ENCODE data around the gene NRGN. TPM values are rescaled to one million over a fixed set of nuclear protein-coding genes. Genes with fewer than 3 reads are reported as not detected.

The NRGN gene
- total and polyA plus RNA-seq, 2 of the 4 experiments (the other 2 are of a cell fraction) = 0.54 to 24.8 TPM

DNA sequence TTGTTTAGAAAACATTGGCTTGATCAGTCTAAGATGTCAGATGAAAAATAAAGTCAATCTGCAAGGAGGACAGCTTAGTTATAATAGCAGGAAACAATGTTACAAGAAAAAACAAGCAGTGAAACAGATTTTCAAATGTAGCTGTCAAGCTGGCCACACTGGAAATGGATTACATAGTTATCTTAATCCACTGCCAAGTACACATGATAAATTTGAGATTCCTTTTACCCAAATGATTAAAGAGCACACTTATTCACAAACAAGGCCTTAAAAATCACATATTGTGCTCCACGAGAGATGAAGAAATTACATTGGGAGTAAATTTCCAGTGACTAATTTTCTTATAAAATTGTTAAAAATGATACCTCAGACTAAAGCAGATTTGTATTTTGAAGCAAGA, 39.8 kb downstream of the NRGN start:
- Histone ChIP-seq H2AK9ac (replicated peaks; ENCODE audit: low read depth, low read length, poor library complexity) (no peak overlapping the region), H2AK5ac (ENCODE audit: low read depth, low read length) (no peak overlapping the region), H3K14ac (replicated peaks; ENCODE audit: low read depth, low read length) (no peak overlapping the region), H3K56ac (ENCODE audit: extremely low read depth, insufficient read depth, low read length) (no peak overlapping the region), H3K9ac (ENCODE audit: low read depth, low read length) (no peak overlapping the region), H3K9me3 (ENCODE audit: control insufficient read depth, insufficient read depth, low read length) (no peaks in the 10 kb centered on the region), H3K4me3 (ENCODE audit: insufficient read depth, low read depth, low read length) (no peak overlapping the region), H3K27ac (ENCODE audit: insufficient read depth, low read length) (no peak overlapping the region), H3K18ac (ENCODE audit: low read depth, low read length) (no peak overlapping the region), H2BK120ac (ENCODE audit: low read depth, low read length) (no peak overlapping the region), H3K4me2 (ENCODE audit: low read depth, low read length) (no peak overlapping the region), H4K91ac (ENCODE audit: insufficient read depth, low read depth, low read length) (no peak overlapping the region), H3K9me1 (ENCODE audit: insufficient read depth, low read length) (0 out of 2 replicates have a peak, but pooled peaks cover 6% of the 10 kb centered on the region), H3K4me1 (ENCODE audit: control insufficient read depth, insufficient read depth, low read length) (peaks cover 2% of the 10 kb centered on the region; the same call in 1 of the 2 replicates), H2BK15ac (ENCODE audit: low read depth, low read length) (no peak overlapping the region), H2BK20ac (ENCODE audit: low read depth, low read length) (no peak overlapping the region), H3K4ac (ENCODE audit: low read depth, low read length) (no peak overlapping the region), H4K20me1 (ENCODE audit: insufficient read depth, low read length) (peaks cover 8% of the 10 kb centered on the region; the same call in 1 of the 2 replicates), H3K27me3 (ENCODE audit: control insufficient read depth, insufficient read depth, low read length) (no peaks in the 10 kb centered on the region), H2AFZ (replicated peaks; ENCODE audit: low read length, poor library complexity) (no peak overlapping the region), H4K5ac (ENCODE audit: low read depth, low read length) (no peak overlapping the region), H3K36me3 (ENCODE audit: control insufficient read depth, insufficient read depth, low read length) (peaks cover 4% of the 10 kb centered on the region; the same call in 1 of the 2 replicates), H2BK5ac (ENCODE audit: low read depth, low read length, poor library complexity, severe bottlenecking) (no peak overlapping the region), H3K79me1 (ENCODE audit: low read depth in 1 of 2, low read length in 2 of 2) (peaks cover 24 to 48% of the 10 kb centered on the region in 2 experiments), H4K8ac (ENCODE audit: low read depth in 2 of 2, low read length in 2 of 2) (no peak overlapping the region), H3K23ac (ENCODE audit: low read depth, low read length) (no peak overlapping the region)
- TF ChIP-seq, protein P1, sequence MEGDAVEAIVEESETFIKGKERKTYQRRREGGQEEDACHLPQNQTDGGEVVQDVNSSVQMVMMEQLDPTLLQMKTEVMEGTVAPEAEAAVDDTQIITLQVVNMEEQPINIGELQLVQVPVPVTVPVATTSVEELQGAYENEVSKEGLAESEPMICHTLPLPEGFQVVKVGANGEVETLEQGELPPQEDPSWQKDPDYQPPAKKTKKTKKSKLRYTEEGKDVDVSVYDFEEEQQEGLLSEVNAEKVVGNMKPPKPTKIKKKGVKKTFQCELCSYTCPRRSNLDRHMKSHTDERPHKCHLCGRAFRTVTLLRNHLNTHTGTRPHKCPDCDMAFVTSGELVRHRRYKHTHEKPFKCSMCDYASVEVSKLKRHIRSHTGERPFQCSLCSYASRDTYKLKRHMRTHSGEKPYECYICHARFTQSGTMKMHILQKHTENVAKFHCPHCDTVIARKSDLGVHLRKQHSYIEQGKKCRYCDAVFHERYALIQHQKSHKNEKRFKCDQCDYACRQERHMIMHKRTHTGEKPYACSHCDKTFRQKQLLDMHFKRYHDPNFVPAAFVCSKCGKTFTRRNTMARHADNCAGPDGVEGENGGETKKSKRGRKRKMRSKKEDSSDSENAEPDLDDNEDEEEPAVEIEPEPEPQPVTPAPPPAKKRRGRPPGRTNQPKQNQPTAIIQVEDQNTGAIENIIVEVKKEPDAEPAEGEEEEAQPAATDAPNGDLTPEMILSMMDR (conservative IDR thresholded peaks at IDR 0.05; ENCODE audit: low read depth, low read length) = no peak
- TF ChIP-seq NFE2L2 (IDR thresholded peaks at IDR 0.05; ENCODE audit: low read depth, low read length) = no peak
- no peak for TF ChIP-seq BHLHE40 (IDR thresholded peaks at IDR 0.05; ENCODE audit: low read depth, low read length)
- no peak for TF ChIP-seq SMC3 (IDR thresholded peaks at IDR 0.05; ENCODE audit: low read depth, low read length)
- TF ChIP-seq FOS (IDR thresholded peaks at IDR 0.05; ENCODE audit: low read depth, low read length) = no peak
- TF ChIP-seq RCOR1 (IDR thresholded peaks at IDR 0.05; ENCODE audit: insufficient replicate concordance, low read length) = no peak
- no peak for TF ChIP-seq MAZ (IDR thresholded peaks at IDR 0.05; ENCODE audit: borderline replicate concordance, low read depth, low read length)
- TF ChIP-seq CHD1 (IDR thresholded peaks at IDR 0.05; ENCODE audit: low read depth, low read length) = no peak
- TF ChIP-seq MAFK (IDR thresholded peaks at IDR 0.05; ENCODE audit: low read depth, low read length) = no peak
- TF ChIP-seq RFX5 (IDR thresholded peaks at IDR 0.05; ENCODE audit: low read depth, low read length) = no peak
- TF ChIP-seq CEBPB (IDR thresholded peaks at IDR 0.05; ENCODE audit: low read depth, low read length) = no peak
- no peak for TF ChIP-seq POLR2A (IDR thresholded peaks at IDR 0.05; ENCODE audit: low read depth, low read length)
- no peak for TF ChIP-seq MXI1 (IDR thresholded peaks at IDR 0.05; ENCODE audit: borderline replicate concordance, low read depth, low read length)
- TF ChIP-seq, protein P2, sequence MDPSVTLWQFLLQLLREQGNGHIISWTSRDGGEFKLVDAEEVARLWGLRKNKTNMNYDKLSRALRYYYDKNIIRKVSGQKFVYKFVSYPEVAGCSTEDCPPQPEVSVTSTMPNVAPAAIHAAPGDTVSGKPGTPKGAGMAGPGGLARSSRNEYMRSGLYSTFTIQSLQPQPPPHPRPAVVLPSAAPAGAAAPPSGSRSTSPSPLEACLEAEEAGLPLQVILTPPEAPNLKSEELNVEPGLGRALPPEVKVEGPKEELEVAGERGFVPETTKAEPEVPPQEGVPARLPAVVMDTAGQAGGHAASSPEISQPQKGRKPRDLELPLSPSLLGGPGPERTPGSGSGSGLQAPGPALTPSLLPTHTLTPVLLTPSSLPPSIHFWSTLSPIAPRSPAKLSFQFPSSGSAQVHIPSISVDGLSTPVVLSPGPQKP (IDR thresholded peaks at IDR 0.05; ENCODE audit: borderline replicate concordance, low read depth, low read length) = no peak
- TF ChIP-seq, protein P3, sequence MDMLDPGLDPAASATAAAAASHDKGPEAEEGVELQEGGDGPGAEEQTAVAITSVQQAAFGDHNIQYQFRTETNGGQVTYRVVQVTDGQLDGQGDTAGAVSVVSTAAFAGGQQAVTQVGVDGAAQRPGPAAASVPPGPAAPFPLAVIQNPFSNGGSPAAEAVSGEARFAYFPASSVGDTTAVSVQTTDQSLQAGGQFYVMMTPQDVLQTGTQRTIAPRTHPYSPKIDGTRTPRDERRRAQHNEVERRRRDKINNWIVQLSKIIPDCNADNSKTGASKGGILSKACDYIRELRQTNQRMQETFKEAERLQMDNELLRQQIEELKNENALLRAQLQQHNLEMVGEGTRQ (IDR thresholded peaks at IDR 0.05; ENCODE audit: low read depth, low read length) = no peak
- in situ Hi-C loops (cut with MboI; ENCODE audit: low sequenced_read_pairs) = no loop called here
- CTCF ChIA-PET = no interaction called here
- no TSS peak for BruUV-seq (replicated peaks)
- POLR2A ChIA-PET (ENCODE audit: unreplicated experiment) = no interaction called here
- no peak for DNase-seq
- no peak for ATAC-seq (ENCODE audit: low read depth)
- dilution Hi-C loops (cut with HindIII; ENCODE audit: low sequenced_read_pairs, unreplicated experiment) = no loop called here
- intact Hi-C loops (cut with micrococcal nuclease) = no loop called here
- no CpG with 5 or more reads among the region's 1 CpG for WGBS, 2 experiments (ENCODE audit: extremely low coverage in 2 of 2, insufficient read length in 1 of 2)

Measured in IMR-90 (cell line).